ENCODE data around the gene REP15.
"Not testable (repeated sequence)": the region's sequence is repeated elsewhere in the genome, so short reads cannot be mapped to it uniquely, and the experiment has no call there.

Gene REP15

GRCh38 chr12:27696293-27696652 lies at the start of gene REP15:
REP15 (plus strand) TSS chr12:27696447; CDS start chr12:27696563, 116 bp downstream.
- no peak within 1 kb of the TSS for H3K4me3 ChIP-seq (ENCODE audit: low read depth, low read length)
- TF ChIP-seq CTCF (IDR thresholded peaks at IDR 0.05; ENCODE audit: control insufficient read depth, extremely low read depth, insufficient read depth), result no peak
- no peak for DNase-seq (ENCODE audit: low read depth)

- DNase-seq (ENCODE audit: low read depth), result no peak
- TF ChIP-seq CTCF (IDR thresholded peaks at IDR 0.05; ENCODE audit: control insufficient read depth, extremely low read depth, insufficient read depth), result no peak
- H3K4me3 ChIP-seq (ENCODE audit: low read depth, low read length), result no peak overlapping the region
Observed at GRCh38 chr12:27650011-27650410, 46.2 kb upstream of the REP15 start.

GRCh38 chr12:27651201-27651600 lies 45.0 kb upstream of the REP15 start:
- DNase-seq (ENCODE audit: low read depth), result no peak
- no peak overlapping the region for H3K4me3 ChIP-seq (ENCODE audit: low read depth, low read length)
- no peak for TF ChIP-seq CTCF (IDR thresholded peaks at IDR 0.05; ENCODE audit: control insufficient read depth, extremely low read depth, insufficient read depth)

- DNase-seq (ENCODE audit: low read depth), result peak; percentile 61
- peak; percentile 85 for TF ChIP-seq CTCF (IDR thresholded peaks at IDR 0.05; ENCODE audit: control insufficient read depth, extremely low read depth, insufficient read depth)
- no peak overlapping the region for H3K4me3 ChIP-seq (ENCODE audit: low read depth, low read length)
Observed at GRCh38 chr12:27652174-27652763, 44.0 kb upstream of the REP15 start.

GRCh38 chr12:27653661-27654060 lies 42.6 kb upstream of the REP15 start:
- H3K4me3 ChIP-seq (ENCODE audit: low read depth, low read length), result no peak overlapping the region
- TF ChIP-seq CTCF (IDR thresholded peaks at IDR 0.05; ENCODE audit: control insufficient read depth, extremely low read depth, insufficient read depth), result no peak
- no peak for DNase-seq (ENCODE audit: low read depth)

- not testable (repeated sequence) for DNase-seq (ENCODE audit: low read depth); H3K4me3 ChIP-seq (ENCODE audit: low read depth, low read length)
Observed at GRCh38 chr12:27655476-27655875, 40.8 kb upstream of the REP15 start.

- DNase-seq (ENCODE audit: low read depth), result no peak
- no peak overlapping the region for H3K4me3 ChIP-seq (ENCODE audit: low read depth, low read length)
- no peak for TF ChIP-seq CTCF (IDR thresholded peaks at IDR 0.05; ENCODE audit: control insufficient read depth, extremely low read depth, insufficient read depth)
Observed at GRCh38 chr12:27657296-27657695, 39.0 kb upstream of the REP15 start.

All from LNCaP clone FGC (cell line).